SK-N-SH (cell line): ENCODE measurements around the gene CCDC144A.
"Not testable (repeated sequence)": the region's sequence is repeated elsewhere in the genome, so short reads cannot be mapped to it uniquely, and the experiment has no call there.

Experiments
- ELF1 ChIP-seq: IDR thresholded peaks from 2 replicates; pipeline ENCODE4 v1.4.0; 2012
- EP300 ChIP-seq, 2 experiments: IDR thresholded peaks; 2 replicates each; pipeline versions ENCODE4 v1.4.0 to v1.6.1; 2012; ENCODE audit warnings: borderline replicate concordance in 1 of 2, low read depth in 1 of 2, low read length in 1 of 2
- FOSL2 ChIP-seq: IDR thresholded peaks from 2 replicates; pipeline ENCODE4 v1.4.0; 2012; ENCODE audit warnings: low read depth, mild to moderate bottlenecking, moderate library complexity, borderline replicate concordance
- GATA2 ChIP-seq: sonication (generic); formaldehyde crosslinking; IDR thresholded peaks from 2 replicates; pipeline ENCODE4 v1.5.0; 2020; ENCODE audit warnings: mild to moderate bottlenecking, missing genetic modification reagents
- TEAD4 ChIP-seq: IDR thresholded peaks from 2 replicates; pipeline ENCODE4 v1.4.0; 2012; ENCODE audit warnings: mild to moderate bottlenecking, borderline replicate concordance; ENCODE audit not compliant: insufficient read depth
- YY1 ChIP-seq: IDR thresholded peaks from 2 replicates; pipeline ENCODE4 v1.4.0; 2012; ENCODE audit warnings: low read depth, mild to moderate bottlenecking
- TF ChIP-seq, protein P1 (sequence below): fragments of 200-600 bp; sonication (generic); IDR thresholded peaks from 2 replicates; pipeline ENCODE4 v1.6.1; 2017; ENCODE audit warnings: antibody characterized with exemption, mild to moderate bottlenecking, moderate library complexity

DNA sequence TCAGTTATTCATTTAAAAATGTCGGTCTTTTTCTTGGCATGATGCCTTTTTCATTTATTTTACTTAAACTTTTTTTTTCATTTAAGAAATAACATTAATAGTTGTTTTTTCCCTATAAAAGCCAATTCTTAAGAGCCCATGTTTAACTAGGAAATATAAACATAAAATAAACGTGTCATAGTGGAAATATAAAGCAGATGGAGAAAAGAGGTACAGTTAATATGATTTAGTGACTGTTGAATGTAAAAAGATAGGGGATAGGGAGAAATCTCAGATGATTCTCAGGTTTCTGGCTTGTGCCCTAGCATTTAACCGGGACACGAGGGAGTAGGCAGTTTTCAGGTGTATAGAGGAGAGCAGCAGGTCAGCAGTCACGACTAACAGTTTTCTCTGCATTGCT, 7.6 kb downstream of the CCDC144A start:
- TF ChIP-seq, protein P1, sequence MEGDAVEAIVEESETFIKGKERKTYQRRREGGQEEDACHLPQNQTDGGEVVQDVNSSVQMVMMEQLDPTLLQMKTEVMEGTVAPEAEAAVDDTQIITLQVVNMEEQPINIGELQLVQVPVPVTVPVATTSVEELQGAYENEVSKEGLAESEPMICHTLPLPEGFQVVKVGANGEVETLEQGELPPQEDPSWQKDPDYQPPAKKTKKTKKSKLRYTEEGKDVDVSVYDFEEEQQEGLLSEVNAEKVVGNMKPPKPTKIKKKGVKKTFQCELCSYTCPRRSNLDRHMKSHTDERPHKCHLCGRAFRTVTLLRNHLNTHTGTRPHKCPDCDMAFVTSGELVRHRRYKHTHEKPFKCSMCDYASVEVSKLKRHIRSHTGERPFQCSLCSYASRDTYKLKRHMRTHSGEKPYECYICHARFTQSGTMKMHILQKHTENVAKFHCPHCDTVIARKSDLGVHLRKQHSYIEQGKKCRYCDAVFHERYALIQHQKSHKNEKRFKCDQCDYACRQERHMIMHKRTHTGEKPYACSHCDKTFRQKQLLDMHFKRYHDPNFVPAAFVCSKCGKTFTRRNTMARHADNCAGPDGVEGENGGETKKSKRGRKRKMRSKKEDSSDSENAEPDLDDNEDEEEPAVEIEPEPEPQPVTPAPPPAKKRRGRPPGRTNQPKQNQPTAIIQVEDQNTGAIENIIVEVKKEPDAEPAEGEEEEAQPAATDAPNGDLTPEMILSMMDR = not testable (repeated sequence)
- not testable (repeated sequence) for TF ChIP-seq FOSL2; EP300 (IDR thresholded peaks at IDR 0.05; ENCODE audit: borderline replicate concordance in 1 of 2, low read depth in 1 of 2, low read length in 1 of 2); TEAD4; YY1; GATA2 (CRISPR knock-in tag); ELF1
